ENCODE data around the gene VAV3.

Gene VAV3

GRCh38 chr1:107525145-107525544, 439.8 kb downstream of the VAV3 start:
- TF ChIP-seq CTCF (IDR thresholded peaks at IDR 0.05) (no peak), ZFX (IDR thresholded peaks at IDR 0.05; ENCODE audit: borderline replicate concordance) (no peak)
- H3K27ac ChIP-seq = no peak overlapping the region

- TF ChIP-seq CTCF (IDR thresholded peaks at IDR 0.05) (no peak), ZFX (IDR thresholded peaks at IDR 0.05; ENCODE audit: borderline replicate concordance) (no peak)
- no peak overlapping the region for H3K27ac ChIP-seq
These were observed 440.7 kb downstream of the VAV3 start for GRCh38 chr1:107524301-107524700.

- no peak for TF ChIP-seq CTCF (IDR thresholded peaks at IDR 0.05)
- no peak for TF ChIP-seq ZFX (IDR thresholded peaks at IDR 0.05; ENCODE audit: borderline replicate concordance)
- H3K27ac ChIP-seq = no peak overlapping the region
These were observed 441.2 kb downstream of the VAV3 start for GRCh38 chr1:107523736-107524135.

GRCh38 chr1:107523061-107523460, 441.9 kb downstream of the VAV3 start:
- TF ChIP-seq CTCF (IDR thresholded peaks at IDR 0.05) (no peak), ZFX (IDR thresholded peaks at IDR 0.05; ENCODE audit: borderline replicate concordance) (no peak)
- no peak overlapping the region for H3K27ac ChIP-seq

Data from 22Rv1 (cell line).